ENCODE data around the gene RASA4B.
"Not testable (repeated sequence)": the region's sequence is repeated elsewhere in the genome, so short reads cannot be mapped to it uniquely, and the experiment has no call there.

DNA sequence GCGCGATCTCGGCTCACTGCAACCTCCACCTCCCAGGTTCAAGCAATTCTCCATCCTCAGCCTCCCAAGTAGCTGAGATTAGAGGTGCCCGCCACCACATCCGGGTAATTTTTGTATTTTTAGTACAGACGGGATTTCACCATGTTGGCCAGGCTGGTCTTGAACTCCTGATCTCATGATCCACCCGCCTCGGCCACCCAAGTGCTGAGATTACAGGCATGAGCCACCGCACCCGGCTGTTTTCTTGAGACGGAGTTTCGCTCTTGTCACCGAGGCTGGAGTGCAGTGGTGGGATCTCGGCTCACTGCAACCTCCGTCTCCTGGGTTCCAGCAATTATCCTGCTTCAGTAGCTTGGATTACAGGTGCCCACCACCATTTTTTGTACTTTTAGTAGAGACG lies 19.3 kb downstream of the RASA4B start:
- TF ChIP-seq, protein P1, sequence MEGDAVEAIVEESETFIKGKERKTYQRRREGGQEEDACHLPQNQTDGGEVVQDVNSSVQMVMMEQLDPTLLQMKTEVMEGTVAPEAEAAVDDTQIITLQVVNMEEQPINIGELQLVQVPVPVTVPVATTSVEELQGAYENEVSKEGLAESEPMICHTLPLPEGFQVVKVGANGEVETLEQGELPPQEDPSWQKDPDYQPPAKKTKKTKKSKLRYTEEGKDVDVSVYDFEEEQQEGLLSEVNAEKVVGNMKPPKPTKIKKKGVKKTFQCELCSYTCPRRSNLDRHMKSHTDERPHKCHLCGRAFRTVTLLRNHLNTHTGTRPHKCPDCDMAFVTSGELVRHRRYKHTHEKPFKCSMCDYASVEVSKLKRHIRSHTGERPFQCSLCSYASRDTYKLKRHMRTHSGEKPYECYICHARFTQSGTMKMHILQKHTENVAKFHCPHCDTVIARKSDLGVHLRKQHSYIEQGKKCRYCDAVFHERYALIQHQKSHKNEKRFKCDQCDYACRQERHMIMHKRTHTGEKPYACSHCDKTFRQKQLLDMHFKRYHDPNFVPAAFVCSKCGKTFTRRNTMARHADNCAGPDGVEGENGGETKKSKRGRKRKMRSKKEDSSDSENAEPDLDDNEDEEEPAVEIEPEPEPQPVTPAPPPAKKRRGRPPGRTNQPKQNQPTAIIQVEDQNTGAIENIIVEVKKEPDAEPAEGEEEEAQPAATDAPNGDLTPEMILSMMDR (IDR thresholded peaks at IDR 0.05), result not testable (repeated sequence)
- not testable (repeated sequence) for TF ChIP-seq POLR2A (IDR thresholded peaks at IDR 0.05)

Data from uterus (tissue), 2 donors.